Activated CD8-positive, alpha-beta memory T cell treated with anti-CD3 and anti-CD28 coated beads for 24 hours (primary cell): ENCODE measurements around the gene CSHL1.

ENCODE experiments used
- DNase-seq: peaks from one replicate; pipeline ENCODE4 v3.0.0-alpha.2; 2020

CSHL1 gene

DNA sequence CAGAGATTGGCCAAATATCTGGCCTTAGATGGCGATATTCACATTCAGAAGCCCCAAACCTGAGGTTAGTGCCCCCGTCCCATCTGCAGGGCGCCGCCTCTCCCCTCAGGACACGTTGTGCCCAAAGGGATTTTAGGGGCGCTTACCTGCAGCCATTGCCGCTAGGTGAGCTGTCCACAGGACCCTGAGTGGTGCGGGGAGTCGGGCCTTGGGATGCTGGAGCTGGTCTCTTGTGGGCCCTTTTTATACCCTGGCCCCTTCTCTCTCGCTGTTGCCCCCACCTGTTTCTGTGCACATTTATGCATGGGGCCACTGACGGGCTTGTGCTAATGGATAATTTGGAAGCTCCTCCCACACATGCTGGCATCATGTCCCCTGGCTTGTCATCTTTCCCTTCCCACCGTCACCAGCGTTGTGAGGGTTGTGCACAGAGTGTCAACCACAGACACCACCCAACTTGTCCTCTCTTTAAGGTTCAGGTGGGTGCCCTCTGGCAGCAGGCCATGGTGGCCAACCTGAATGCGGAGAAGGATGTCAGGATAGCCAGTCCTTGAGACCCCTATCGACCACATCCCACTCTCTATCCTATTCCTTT is at the start of gene CSHL1:
TSS of gene CSHL1 (minus strand) at position 218 of the 595 bp plus-strand sequence. CDS start at position 156, 62 bp downstream.
- no peak for DNase-seq

DNA sequence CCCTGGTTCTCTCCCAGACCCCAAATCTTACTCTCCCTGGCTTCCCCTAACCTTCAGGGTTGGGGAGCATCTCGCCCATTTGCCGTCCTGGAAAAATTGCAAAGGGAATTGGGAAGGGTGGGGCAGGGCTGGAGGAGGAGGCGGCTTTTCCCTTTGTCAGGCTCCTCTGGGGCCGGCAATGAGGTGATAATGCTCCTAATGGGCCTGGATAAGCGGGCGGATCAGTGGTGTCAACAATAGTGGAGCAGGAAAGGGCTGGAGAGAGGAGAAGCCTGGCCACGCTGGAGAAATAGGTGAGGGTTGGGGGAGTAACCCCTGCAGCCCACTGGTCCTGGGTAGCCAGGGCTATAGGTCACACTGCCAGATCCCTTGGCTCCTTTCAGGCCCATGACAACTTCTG is 49.4 kb upstream of the CSHL1 start:
- no peak for DNase-seq

DNA sequence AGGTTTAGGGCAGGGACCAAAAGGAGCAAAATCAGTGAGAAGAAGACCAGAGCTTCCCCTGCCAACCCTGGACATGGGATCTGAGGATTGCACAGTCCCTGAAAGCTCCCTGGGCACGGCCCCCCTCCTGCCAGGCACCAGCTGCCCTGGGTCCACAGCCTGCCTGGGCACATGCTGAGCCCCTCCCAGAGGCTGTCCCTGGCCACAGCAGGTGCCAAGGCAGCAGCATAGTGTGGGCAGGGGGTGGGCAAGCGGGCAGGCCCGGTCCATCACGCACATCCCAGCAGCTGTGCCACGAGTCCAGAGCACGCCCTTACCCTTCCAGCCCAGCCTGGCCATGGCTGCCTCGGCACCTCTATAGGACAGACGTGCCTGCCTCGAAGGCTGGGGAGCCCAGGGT is 48.9 kb upstream of the CSHL1 start:
- DNase-seq: no peak

DNA sequence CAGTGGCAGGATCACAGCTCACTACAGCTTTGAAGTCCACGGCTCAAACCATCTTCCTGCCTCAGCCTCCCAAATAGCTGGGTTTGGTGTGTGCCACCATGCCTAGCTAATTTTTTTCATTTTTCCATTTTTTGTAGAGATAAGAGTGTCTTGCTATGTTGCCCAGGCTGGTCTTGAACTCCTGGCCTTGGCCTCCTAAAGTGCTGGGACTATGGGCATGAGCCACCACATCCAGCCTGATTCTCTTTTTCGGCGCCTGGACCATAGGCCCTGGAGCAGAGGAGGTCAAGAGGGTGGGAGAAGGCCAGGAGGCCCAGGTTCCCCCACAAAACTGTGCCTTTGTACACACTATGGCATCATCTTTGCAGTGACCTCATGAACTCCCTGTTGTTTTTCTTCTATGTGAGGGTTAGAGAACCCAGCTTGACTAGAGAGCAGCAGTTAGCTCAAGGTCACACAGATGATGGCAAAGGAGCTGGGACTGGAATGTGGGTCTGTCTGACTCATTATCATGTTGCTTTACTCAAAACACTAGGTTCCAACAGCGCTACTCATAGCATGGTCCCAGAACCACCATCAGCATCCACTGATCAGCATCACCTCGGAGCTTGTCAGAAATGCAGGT is 45.4 kb upstream of the CSHL1 start:
- DNase-seq: no peak

DNA sequence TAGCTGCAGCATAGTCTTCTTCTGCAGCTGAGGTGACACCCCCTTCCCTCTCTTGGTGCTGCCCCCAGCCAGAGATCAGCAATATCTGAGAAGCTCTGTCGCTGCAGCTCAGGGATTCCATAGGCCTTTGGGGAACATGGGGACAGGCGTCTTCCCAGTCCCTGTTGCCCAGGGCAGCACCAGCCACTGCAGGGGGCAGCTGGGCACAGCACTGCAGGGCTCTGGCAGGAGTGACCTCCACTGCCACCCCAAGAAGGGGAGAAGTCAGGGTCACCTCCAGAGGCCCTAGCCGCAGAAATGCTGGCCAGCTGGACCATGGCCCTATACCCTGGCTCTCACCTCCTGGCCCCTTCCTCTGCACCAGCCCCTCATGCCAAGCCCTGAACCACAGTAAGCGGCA is 44.7 kb upstream of the CSHL1 start:
- no peak for DNase-seq

DNA sequence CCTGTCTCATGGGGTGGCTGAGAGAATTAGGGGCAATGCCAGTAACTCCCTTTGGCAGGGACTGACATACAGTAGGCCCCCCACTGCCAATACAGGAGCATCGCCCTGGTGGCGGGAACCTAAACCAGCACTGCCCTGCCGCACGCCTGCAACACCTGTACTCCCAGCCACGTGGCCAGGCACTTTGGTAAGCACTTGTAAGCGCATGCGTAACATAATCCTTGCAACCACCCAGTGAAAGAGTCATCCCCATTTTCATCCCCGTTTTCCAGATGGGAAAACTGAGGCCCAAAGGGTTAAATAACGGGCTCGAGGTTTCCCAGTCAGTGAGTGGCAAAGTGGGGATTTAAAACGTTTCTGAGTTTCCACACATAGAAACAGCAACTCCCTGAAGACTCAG is 44.2 kb upstream of the CSHL1 start:
- DNase-seq: no peak

DNA sequence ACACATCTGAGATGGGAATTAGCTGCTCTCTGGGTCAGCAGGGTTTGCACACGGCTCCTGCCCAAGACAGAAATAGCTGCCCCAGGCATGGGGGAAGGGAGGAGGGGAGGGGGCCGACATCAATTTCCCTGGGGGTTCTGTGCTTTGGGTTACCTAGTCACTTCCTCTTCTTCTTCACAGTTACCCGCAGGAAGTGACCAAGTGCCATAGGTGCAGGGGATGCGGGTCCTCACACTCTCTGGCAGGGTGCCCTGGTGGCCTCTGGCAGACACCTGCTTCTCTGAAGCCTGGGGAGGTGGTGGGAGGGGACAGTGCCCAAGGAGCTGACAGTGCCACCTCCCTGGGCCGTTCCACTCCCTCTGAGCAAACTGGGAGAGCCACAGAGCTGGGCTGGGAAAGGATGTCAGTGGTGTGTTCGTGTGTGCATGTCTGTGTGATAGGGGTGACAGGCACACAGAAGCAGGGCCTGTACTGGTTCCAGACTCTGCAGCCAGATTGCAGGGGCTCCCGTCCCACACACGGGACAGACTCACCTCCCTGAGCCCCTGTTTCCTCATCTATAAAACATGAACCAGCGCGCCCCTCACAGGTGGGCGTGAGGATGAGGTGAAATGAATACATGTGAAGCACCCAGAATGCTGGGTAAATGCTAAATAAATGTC is 43.5 kb upstream of the CSHL1 start:
- no peak for DNase-seq

DNA sequence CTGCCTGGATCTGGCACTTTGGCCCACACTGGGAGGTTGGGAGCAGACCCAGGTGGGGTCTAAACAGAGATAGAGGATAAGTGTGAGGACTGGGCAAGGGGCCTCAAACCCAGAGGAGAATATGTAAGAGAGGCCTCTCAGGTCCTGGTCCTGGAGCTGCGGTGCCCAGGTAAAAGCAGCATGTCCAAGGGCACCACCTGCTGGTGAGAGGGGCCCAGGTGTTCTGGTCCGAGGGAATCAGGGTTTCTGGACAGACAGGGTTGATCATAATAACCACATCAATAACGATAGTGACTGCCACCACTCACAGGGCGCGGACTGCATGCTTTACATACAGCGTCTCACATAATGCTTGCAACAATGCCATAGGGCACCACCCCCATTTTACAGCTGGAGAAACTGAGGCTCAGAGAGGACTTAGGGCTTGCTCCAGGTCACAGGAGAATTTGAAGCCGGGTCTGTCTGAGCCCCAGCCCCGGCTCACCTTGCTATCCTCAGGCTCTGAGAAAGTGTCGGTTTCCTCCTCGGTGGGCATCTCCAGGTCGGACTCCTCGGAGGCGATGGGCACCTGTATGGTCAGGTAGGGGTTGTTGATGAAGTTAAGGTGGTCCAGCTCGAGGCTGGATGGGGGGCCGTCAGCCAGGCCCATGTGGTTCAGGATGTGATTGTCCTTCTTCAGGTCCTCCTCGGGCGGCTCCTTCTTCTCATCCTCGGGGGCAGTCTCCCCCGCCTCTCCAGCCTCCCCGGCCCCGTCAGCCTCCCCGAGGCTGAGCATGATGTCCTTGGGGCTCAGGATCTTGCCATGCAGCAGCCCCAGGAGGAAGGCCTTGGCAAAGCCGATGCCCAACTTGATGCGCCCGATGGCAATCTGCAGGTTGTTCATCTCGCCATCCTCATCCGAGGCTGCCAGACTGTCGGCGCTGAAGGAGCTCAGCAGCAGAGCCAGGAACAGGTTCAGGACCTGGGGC is 40.2 kb upstream of the CSHL1 start:
- no peak for DNase-seq

DNA sequence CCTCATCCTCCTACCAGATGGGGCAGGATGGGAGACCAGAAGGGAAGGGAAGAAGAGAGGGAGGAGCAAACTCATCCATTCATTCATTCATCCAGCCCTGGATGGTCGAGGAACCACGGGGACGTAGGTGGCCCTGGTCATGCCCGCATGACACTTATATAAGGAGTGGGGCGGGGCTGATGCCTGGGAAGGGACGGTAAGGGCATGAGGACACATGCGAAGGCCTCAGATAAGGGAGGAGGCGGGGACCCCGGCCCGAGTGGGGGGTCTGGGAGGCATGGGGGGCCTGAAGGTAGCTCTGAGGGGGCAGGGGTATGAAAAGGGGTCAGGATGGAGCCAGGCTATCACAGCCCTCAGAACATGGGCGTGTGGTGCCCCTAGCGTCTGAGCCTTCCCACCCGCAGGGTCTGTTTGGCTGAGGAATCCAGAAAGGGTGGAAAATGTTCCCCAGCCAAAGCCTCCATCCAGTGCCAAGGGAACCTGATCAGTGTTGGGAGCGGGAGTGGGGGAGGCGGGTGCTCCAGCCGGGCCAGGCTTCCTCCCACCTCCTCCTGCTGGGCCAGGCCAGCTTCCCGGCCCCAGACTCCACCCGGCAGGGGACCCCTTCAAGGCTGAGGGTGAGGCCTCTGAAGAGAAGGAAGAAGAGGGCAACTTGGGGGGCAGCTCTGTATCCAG is 38.7 kb upstream of the CSHL1 start:
- DNase-seq: no peak

DNA sequence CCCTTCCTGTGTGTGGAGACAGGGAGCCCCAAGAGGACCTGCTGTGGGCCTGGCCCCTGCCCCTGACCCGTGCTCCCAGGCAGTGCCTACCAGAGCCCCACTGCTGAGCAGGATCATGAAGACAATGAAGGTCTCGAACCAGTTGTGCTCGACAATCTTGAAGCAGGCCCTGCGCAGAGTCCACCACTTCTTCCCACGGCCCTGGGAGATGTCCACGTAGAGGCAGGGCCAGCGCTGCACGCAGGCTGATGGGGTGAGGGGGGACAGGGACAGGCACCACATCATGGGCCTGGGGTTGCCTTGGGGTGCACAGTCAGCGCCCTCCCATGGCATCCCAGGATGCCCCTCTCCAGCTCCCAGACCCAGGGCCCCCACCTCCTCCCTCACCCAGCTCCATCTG is 37.5 kb upstream of the CSHL1 start:
- no peak for DNase-seq

DNA sequence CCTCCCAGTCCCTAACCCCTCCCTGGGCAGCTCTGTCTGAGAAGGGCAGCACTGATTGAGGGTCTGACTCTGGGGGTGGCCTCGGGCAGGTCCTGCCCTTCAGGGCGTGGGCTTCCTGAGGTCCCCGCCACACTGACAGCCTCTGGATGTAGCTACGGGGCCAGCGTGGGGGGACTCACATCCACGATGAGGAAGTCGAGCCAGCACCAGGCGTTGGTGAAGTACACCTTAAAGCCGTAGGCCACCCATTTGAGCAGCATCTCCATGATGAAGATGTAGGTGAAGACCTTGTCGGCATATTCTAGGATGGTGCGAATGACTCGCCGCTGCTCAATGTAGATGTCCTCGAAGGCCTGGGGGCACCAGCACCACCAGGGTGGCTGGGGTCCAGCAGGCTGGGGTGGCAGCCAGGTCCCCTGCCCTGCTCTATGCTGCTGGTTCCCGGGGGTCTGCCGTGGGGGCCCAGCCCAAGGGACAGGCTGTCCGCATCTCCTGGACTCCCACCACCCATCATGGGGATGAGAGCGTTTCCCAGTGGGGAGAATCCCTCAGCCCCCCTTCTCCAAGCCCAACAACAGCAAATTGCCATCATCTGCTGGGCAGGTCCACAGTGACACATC is 36.8 kb upstream of the CSHL1 start:
- DNase-seq: no peak

DNA sequence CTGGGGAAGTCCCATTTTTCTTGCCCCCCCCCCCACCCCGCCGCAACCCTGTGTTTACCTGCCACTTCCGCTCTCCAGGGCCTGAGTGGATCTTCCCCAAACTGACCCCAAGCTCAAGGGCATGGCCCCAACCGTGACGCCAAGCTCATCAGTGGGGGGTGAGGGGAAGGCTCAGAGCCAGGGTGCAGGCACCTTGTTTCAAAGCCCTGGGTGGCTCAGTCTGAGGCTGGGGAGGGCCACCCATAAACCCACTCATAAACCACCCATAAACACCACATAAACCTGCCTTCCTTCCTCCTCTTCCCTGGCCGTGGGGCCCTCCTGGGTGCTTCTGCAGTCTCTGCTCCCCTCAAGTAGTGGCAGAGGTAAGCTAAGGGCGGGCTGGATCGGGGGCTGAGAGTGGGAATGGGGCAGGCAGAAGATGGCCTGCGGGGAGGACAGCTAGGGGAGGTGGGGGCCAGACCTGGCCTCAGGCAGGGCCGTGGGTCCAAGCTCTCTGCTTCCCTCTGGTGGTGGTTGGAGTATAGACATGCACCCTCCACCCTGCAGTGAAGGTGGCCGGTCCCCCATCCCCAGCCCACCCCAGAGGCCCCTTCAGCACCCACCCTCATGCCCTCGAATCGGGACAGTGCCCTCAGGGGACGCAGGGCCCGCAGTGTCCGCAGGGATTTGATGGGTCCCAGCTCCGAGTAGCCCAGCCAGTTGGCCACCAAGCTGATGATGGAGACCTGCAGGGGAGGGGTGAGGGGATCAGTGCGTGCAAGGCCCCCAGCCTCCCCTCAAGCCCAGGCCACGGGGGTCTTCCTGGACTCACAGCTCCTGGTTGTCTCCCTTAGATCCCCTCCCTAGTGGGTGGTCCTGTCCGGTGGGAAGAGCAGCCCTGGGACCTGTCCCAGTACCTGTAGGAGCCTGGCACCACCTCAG is 35.6 kb upstream of the CSHL1 start:
- peak; percentile 84 for DNase-seq

DNA sequence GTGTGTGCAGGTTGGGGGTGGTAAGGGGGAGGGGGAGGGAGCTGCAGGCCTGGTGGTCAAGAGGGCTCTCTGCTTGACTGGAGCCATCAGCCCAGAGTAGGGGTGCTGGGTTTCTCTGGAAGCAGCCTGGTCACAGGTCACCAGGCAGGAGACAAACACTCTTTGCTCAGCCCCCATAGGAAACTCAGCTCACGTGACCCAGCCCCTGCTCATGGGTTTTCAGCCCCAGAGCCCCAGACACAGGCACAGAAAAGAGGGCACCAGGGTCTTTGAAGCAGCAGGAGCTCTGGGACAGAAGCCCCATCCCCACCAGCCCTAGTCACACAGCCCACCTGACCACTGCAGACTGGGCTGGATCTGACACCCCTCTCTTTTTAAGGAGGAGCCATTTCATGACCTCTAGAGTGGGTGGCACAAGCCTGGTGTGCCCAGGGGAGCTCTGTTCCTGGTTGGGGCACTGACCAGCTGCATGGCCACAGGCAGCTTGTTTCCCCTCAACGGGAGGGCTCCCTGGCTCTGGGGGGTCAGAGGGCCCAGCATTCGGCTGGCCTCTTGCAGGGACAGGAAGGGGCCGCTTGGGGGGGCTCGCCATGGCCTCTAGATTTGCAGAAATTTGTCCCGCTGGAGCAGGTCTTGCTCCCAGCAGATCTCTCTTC is 34.9 kb upstream of the CSHL1 start:
- DNase-seq: no peak

DNA sequence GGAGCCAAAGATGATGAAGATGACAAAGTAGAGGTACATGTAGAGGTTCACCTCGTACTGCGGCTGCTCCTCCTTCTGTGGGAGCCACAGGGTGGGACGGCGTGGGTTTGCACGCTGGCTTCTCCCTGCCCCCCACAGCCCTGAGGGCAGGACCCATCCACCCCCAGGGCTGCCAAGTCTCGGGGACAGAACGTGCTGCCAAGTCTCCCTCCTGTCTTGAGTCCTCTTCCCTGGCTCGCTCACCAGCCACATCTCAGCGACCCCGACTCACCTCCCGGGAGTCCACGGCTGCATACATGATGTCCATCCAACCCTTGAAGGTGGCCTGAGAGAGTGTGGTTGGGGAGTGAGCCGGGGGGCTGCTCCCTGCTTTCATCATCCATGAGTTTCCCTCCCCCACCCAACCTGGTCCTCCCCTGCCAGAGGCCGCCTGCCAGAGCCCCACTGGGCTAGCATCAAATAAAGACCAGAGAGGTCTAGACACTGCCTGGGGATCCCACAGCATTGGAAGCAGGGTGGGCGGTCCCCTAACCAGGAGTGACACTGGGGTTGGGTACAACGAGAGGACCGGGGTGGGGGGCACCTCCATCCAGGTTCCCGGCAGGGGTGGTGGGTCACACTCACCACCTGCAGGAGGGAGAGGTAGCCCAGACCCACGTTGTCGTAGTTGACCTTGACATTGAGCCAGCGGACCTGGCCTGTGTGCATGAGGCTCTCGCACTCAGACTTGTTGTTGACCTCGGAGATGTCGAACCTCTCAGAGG is 33.9 kb upstream of the CSHL1 start:
- no peak for DNase-seq

DNA sequence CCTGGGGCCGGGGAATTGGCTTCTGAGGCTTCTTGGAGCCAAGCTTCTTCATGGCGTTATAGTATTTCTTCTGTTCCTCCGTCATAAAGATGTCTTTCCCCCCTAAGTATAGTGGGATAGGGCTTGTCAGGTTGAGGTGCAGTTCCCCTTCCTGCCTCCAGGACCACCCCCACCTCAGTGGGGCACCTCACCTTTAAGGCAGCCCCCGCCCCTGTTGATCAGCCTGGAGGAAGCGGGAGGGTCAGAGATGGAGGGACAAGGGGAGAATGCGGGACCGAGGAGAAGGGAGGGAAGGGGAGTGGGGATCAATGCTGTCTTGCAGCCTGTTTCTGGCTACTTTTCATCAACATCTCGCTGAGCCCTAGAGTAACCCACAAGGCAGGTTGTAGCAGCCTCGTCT is 32.7 kb upstream of the CSHL1 start:
- no peak for DNase-seq

DNA sequence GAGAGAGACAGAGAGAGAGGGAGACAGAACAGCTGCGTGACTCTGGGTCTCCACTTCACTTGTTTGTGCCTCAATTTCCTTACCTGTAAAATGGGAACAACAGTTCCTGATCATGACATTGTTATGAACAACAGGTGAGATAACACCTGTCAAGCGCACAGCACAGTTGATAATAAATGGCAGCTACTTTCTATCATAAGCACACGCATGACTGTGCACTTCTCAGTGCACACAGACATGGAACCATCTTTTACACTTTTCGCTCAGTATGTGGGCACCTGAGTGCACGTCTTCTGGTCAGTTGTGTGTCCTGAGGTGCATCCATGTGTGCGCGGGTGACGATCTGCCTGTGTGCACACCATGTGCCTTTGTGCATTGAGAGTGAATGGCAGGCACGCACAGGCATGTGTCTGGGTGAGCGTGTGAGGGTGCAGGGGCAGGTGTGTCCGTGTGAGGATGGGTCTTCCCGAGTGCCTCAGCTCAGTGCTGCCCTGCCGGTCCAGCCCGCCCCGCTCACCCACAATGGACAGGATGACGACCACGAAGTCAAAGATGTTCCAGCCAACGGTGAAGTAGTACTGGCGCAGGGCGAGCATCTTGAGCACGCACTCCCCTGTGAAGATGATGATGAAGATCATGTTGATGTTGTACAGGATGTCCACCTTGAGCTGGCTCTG is 31.4 kb upstream of the CSHL1 start:
- DNase-seq: no peak

DNA sequence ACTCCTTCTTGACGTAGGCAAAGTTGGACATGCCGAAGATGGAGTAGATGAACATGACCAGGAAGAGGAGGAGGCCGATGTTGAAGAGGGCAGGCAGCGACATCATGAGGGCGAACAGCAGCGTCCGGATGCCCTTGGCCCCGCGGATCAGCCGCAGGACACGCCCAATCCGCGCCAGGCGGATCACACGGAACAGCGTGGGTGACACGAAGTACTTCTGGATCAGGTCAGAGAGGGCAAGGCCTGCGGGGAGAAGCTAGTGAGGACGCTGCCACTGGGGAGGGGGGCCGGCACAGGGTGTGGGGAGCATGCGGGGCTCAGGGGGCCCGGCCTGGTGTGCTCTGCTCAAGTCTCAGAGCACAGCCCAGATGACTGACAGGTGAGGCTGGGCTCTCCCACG is 30.7 kb upstream of the CSHL1 start:
- DNase-seq: no peak

DNA sequence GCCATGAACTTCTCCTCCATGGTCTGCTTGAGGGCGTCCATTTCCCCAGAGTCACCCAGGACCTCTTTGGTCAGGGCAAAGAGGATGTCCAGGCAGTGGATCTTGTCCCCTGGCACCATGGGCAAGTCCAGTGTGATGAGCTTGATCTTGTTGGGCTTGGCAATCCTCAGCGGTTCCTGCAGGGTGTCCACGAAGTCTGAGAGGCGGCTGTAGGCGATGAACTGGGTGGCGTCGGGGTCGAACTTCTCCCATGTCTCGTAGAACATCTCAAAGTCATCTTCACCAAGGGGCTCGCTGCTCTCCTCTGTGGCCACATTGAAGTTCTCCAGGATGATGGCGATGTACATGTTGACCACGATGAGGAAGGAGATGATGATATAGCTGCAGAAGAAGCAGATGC is 30.1 kb upstream of the CSHL1 start:
- DNase-seq: no peak

DNA sequence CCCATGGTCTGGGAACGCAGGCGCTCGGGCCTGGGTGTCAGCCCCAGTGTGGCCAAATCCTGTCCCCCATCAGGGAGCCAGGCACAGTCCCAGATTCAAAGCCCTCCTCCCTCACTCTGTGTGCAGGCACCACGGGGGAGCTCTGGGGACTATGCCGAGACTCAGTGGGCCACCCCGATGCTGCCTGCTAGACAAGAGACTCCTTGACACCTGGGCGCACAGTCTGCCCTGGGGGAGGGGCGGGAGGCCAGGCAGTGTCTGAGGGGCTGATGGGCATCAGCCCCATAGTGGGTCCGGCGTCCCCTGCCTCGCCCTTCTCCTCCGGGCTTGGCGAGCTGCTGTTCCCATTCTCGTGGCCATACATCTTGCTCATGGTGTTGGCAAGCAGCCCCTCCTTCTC is 29.5 kb upstream of the CSHL1 start:
- DNase-seq: no peak
